ENCODE measurements around the gene AGR2. TPM values are rescaled to one million over a fixed set of nuclear protein-coding genes. Genes with fewer than 3 reads are reported as not detected.
"Not testable (repeated sequence)": the region's sequence is repeated elsewhere in the genome, so short reads cannot be mapped to it uniquely, and the experiment has no call there.

AGR2 gene
- not detected for polyA plus RNA-seq (2013, experiment 1 of 2)
- polyA plus RNA-seq (2013, experiment 2 of 2) = not detected

DNA sequence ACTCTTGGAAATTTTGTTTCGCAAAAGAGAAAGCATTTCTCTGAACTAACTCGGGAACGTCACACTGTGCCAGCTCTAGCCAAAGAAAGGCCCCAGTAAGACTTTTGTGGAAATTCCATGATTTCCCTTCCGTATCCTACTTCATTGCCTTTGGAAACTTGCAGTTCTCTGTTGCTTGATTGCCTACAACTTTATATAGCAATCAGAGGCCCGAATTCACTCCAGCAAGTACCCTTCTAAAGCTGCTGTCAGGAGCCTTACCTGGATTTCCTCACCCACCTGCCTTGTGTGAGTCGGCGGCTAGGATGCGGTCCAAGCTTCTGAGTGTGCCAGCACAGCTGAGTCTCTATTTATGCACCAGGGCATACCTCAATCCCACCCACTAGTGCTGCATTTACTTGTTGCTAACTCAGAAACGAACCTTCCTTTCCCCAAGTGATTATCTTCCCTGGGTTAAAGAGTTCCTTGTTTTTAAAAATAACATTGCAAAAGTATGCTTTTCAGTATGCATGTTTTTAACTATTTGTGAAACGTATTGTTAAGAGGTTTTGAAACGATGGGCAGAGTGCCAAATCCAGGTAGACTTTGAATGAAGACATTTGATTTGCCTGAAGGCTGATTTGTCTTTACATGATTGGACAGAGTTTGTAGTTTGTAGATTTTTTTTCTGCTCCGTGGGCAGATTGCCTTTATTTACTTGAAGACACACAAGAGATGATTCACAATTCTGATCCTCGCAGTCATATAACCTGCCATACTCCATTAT, at the start of gene AGR2:
Gene AGR2 (minus strand): TSS at position 326 of the 766 bp plus-strand sequence. CDS start 3,203 bp downstream, outside the sequence.
- Histone ChIP-seq H3K9me3 (ENCODE audit: control insufficient read depth, low read length) (no peaks in the 10 kb centered on the region), H3K4me3 (ENCODE audit: extremely low read depth, insufficient read depth, low read length, poor library complexity, severe bottlenecking) (no peak within 1 kb of the TSS), H3K27ac (ENCODE audit: low read depth, low read length, severe bottlenecking) (no peak within 1 kb of the TSS), H3K4me1 (ENCODE audit: control insufficient read depth, insufficient read depth, low read length, poor library complexity, severe bottlenecking) (no peaks in the 10 kb centered on the region), H3K36me3 (ENCODE audit: control insufficient read depth, insufficient read depth, low read length) (no peaks in the 10 kb centered on the region)
- 92 to 94% methylated on average over 10 to 11 of the region's 13 CpGs for WGBS, 2 experiments (ENCODE audit: insufficient coverage in 2 of 2)

DNA sequence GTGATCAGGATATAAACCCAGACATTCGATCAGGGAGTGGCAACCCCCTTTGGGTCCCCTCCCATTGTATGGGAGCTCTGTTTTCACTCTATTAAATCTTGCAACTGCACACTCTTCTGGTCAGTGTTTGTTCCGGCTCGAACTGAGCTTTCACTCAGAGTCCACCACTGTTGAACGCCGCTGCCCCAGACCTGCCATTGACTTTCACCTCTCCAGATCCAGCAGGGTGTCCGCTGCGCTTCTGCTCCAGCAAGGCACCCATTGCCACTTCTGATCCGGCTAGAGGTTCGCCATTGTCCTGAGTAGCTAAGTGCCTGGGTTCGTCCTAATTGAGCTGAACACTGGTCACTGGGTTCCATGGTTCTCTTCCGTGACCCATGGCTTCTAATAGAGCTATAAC, 48.4 kb upstream of the AGR2 start:
- not testable (repeated sequence) for H3K4me3 ChIP-seq (ENCODE audit: extremely low read depth, insufficient read depth, low read length, poor library complexity, severe bottlenecking); H3K4me1 ChIP-seq (ENCODE audit: control insufficient read depth, insufficient read depth, low read length, poor library complexity, severe bottlenecking); H3K27ac ChIP-seq (ENCODE audit: low read depth, low read length, severe bottlenecking); H3K9me3 ChIP-seq (ENCODE audit: control insufficient read depth, low read length); H3K36me3 ChIP-seq (ENCODE audit: control insufficient read depth, insufficient read depth, low read length)
- WGBS, 2 experiments (ENCODE audit: insufficient coverage in 2 of 2) = 92 to 96% methylated on average over 10 to 11 of the region's 11 CpGs

DNA sequence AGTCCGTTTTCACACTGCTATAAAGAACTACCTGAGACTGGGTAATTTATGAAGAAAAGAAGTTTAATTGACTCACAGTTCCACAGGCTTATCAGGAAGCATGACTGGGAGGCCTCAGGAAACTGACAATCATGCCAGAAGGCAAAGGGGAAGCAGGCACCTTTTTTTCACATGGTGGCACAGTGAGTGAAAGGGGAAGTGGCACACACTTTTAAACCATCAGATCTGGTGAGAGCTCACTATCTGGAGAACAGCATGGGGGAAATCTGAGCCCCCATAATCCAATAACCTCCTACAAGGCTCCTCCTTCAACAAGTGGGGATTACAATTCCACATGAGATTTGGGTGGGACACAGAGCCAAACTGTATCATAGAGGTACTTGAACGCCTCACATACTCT, 47.0 kb upstream of the AGR2 start:
- Histone ChIP-seq H3K36me3 (ENCODE audit: control insufficient read depth, insufficient read depth, low read length) (no peaks in the 10 kb centered on the region), H3K9me3 (ENCODE audit: control insufficient read depth, low read length) (no peaks in the 10 kb centered on the region), H3K4me1 (ENCODE audit: control insufficient read depth, insufficient read depth, low read length, poor library complexity, severe bottlenecking) (peaks cover 8% of the 10 kb centered on the region), H3K27ac (ENCODE audit: low read depth, low read length, severe bottlenecking) (no peak overlapping the region), H3K4me3 (ENCODE audit: extremely low read depth, insufficient read depth, low read length, poor library complexity, severe bottlenecking) (no peak overlapping the region)
- 100% methylated on average over 1 of the region's 2 CpGs; no CpG with 5 or more reads in 1 of the 2 experiments for WGBS, 2 experiments (ENCODE audit: insufficient coverage in 2 of 2)

GRCh38 chr7:16850614-16851466, 46.0 kb upstream of the AGR2 start:
- 95 to 96% methylated on average over 33 to 35 of the region's 44 CpGs for WGBS, 2 experiments (ENCODE audit: insufficient coverage in 2 of 2)
- Histone ChIP-seq H3K4me3 (ENCODE audit: extremely low read depth, insufficient read depth, low read length, poor library complexity, severe bottlenecking) (no peak overlapping the region), H3K9me3 (ENCODE audit: control insufficient read depth, low read length) (no peaks in the 10 kb centered on the region), H3K27ac (ENCODE audit: low read depth, low read length, severe bottlenecking) (no peak overlapping the region), H3K36me3 (ENCODE audit: control insufficient read depth, insufficient read depth, low read length) (no peaks in the 10 kb centered on the region), H3K4me1 (ENCODE audit: control insufficient read depth, insufficient read depth, low read length, poor library complexity, severe bottlenecking) (peaks cover 8% of the 10 kb centered on the region)

DNA sequence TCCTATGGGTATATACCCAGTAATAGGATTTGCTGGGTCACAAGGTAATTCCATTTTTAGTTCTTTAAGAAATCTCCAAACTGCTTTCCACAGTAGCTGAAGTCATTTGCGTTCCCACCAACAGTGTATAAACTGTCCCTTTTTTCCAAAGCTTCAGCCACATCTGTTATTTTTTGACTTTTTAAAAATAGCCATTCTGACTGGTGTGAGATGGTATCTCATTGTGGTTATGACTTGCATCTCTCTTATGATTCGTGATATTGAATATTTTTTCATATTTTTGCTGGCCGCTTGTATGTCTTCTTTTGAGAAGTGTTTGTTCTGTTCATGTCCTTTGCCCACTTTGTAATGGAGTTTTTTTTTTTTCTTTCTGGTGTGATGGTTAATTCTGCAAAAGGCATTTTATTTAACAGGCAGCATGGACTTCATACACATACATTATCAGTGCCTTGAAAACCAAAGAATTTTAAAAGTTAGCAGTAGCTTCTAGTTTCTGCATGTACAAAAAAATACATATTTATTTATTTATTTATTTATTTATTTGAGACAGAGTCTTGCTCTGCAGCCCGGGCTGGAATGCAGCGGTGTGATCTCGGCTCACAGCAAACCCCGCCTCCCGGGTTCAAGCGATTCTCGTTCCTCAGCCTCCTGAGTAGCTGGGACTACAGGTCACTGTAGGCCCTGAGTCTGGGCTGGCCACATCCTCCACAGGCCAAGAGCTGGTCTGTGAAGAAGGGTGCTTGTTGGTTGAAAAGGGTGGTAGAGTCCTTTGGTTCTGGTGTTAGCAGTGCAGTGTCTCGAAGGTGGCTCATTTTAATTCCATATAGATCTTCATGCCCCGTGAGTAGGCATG, 44.7 kb upstream of the AGR2 start:
- Histone ChIP-seq H3K9me3 (ENCODE audit: control insufficient read depth, low read length) (no peaks in the 10 kb centered on the region), H3K36me3 (ENCODE audit: control insufficient read depth, insufficient read depth, low read length) (no peaks in the 10 kb centered on the region), H3K4me1 (ENCODE audit: control insufficient read depth, insufficient read depth, low read length, poor library complexity, severe bottlenecking) (peaks cover 8% of the 10 kb centered on the region), H3K4me3 (ENCODE audit: extremely low read depth, insufficient read depth, low read length, poor library complexity, severe bottlenecking) (no peak overlapping the region), H3K27ac (ENCODE audit: low read depth, low read length, severe bottlenecking) (no peak overlapping the region)
- 87 to 98% methylated on average over 7 to 10 of the region's 12 CpGs for WGBS, 2 experiments (ENCODE audit: insufficient coverage in 2 of 2)

DNA sequence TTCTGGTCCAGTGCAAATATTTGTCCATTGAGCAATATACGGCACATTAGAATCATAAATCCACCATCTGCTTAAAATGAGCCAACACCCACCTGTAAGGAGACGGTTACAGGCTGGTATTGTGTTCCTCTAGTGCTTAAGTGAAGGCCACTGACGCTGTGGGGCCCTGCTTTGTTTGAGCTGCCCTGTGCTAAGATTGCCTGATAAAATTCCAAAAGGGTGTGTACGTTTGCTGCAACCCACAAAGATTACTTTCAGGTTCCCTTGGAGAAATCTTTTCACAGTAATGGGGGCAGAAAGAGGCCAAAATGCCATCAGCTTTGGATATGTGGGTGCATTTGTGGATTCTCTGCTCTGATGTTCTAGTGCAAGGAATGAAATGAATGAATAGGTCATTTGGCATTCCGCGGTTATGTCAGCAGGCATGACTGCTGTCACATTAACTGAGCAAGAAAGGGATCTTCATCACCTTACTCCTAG, 42.6 kb upstream of the AGR2 start:
- no peak overlapping the region for H3K27ac ChIP-seq (ENCODE audit: low read depth, low read length, severe bottlenecking)
- H3K36me3 ChIP-seq (ENCODE audit: control insufficient read depth, insufficient read depth, low read length) = no peaks in the 10 kb centered on the region
- 60 to 84% methylated on average over 1 to 6 of the region's 6 CpGs for WGBS, 2 experiments (ENCODE audit: insufficient coverage in 2 of 2)
- H3K4me1 ChIP-seq (ENCODE audit: control insufficient read depth, insufficient read depth, low read length, poor library complexity, severe bottlenecking) = peaks cover 8% of the 10 kb centered on the region
- H3K4me3 ChIP-seq (ENCODE audit: extremely low read depth, insufficient read depth, low read length, poor library complexity, severe bottlenecking) = no peak overlapping the region
- H3K9me3 ChIP-seq (ENCODE audit: control insufficient read depth, low read length) = no peaks in the 10 kb centered on the region

GRCh38 chr7:16846601-16847165, 41.9 kb upstream of the AGR2 start:
- Histone ChIP-seq H3K4me1 (ENCODE audit: control insufficient read depth, insufficient read depth, low read length, poor library complexity, severe bottlenecking) (peaks cover 11% of the 10 kb centered on the region), H3K27ac (ENCODE audit: low read depth, low read length, severe bottlenecking) (no peak overlapping the region), H3K9me3 (ENCODE audit: control insufficient read depth, low read length) (no peaks in the 10 kb centered on the region), H3K4me3 (ENCODE audit: extremely low read depth, insufficient read depth, low read length, poor library complexity, severe bottlenecking) (no peak overlapping the region), H3K36me3 (ENCODE audit: control insufficient read depth, insufficient read depth, low read length) (no peaks in the 10 kb centered on the region)
- WGBS, 2 experiments (ENCODE audit: insufficient coverage in 2 of 2) = 100% methylated on average over 1 of the region's 2 CpGs; no CpG with 5 or more reads in 1 of the 2 experiments

GRCh38 chr7:16845746-16846145, 40.9 kb upstream of the AGR2 start:
- Histone ChIP-seq H3K36me3 (ENCODE audit: control insufficient read depth, insufficient read depth, low read length) (no peaks in the 10 kb centered on the region), H3K9me3 (ENCODE audit: control insufficient read depth, low read length) (no peaks in the 10 kb centered on the region), H3K4me1 (ENCODE audit: control insufficient read depth, insufficient read depth, low read length, poor library complexity, severe bottlenecking) (peaks cover 15% of the 10 kb centered on the region), H3K4me3 (ENCODE audit: extremely low read depth, insufficient read depth, low read length, poor library complexity, severe bottlenecking) (no peak overlapping the region), H3K27ac (ENCODE audit: low read depth, low read length, severe bottlenecking) (no peak overlapping the region)

GRCh38 chr7:16841681-16842080, 36.9 kb upstream of the AGR2 start:
- Histone ChIP-seq H3K4me1 (ENCODE audit: control insufficient read depth, insufficient read depth, low read length, poor library complexity, severe bottlenecking) (peaks cover 7% of the 10 kb centered on the region), H3K9me3 (ENCODE audit: control insufficient read depth, low read length) (no peaks in the 10 kb centered on the region), H3K36me3 (ENCODE audit: control insufficient read depth, insufficient read depth, low read length) (no peaks in the 10 kb centered on the region), H3K4me3 (ENCODE audit: extremely low read depth, insufficient read depth, low read length, poor library complexity, severe bottlenecking) (no peak overlapping the region), H3K27ac (ENCODE audit: low read depth, low read length, severe bottlenecking) (no peak overlapping the region)
- 83 to 100% methylated on average over 1 to 3 of the region's 4 CpGs for WGBS, 2 experiments (ENCODE audit: insufficient coverage in 2 of 2)

- peaks cover 7% of the 10 kb centered on the region for H3K4me1 ChIP-seq (ENCODE audit: control insufficient read depth, insufficient read depth, low read length, poor library complexity, severe bottlenecking)
- no peak overlapping the region for H3K4me3 ChIP-seq (ENCODE audit: extremely low read depth, insufficient read depth, low read length, poor library complexity, severe bottlenecking)
- H3K36me3 ChIP-seq (ENCODE audit: control insufficient read depth, insufficient read depth, low read length) = no peaks in the 10 kb centered on the region
- WGBS, 2 experiments (ENCODE audit: insufficient coverage in 2 of 2) = 73 to 80% methylated on average over 2 to 5 of the region's 6 CpGs
- no peak overlapping the region for H3K27ac ChIP-seq (ENCODE audit: low read depth, low read length, severe bottlenecking)
- no peaks in the 10 kb centered on the region for H3K9me3 ChIP-seq (ENCODE audit: control insufficient read depth, low read length)
Measured at GRCh38 chr7:16840094-16840493, 35.3 kb upstream of the AGR2 start.
